Stimulated activated CD4-positive, alpha-beta T cell treated with anti-CD3 and anti-CD28 coated beads, Interleukin-2, amount 100 ng/mL, for 24 hours (primary cell): ENCODE data around the gene EIF4E1B.

Experiments
- DNase-seq, 2 donors: peaks; one replicate each; pipeline ENCODE4 v3.0.0-alpha.2; 2020

The EIF4E1B gene

GRCh38 chr5:176606875-176607274, 23.6 kb upstream of the EIF4E1B start:
- DNase-seq: no peak

- DNase-seq: no peak
Observed at GRCh38 chr5:176608142-176608705, 22.3 kb upstream of the EIF4E1B start.

GRCh38 chr5:176608937-176609723, 21.3 kb upstream of the EIF4E1B start:
- DNase-seq: peak in 1 of 2 donors; percentile 45

GRCh38 chr5:176609724-176610434, 20.6 kb upstream of the EIF4E1B start, which contains the start of gene GPRIN1:
TSS of gene GPRIN1 (minus strand) at chr5:176610156. CDS start at chr5:176599834, 10,322 bp downstream.
- DNase-seq: peak; percentile 69 to 73

GRCh38 chr5:176610435-176610773, 20.1 kb upstream of the EIF4E1B start:
- DNase-seq: no peak

GRCh38 chr5:176611435-176611834, 19.0 kb upstream of the EIF4E1B start:
- peak; percentile 54 to 67 for DNase-seq

GRCh38 chr5:176612008-176612407, 18.5 kb upstream of the EIF4E1B start:
- DNase-seq: no peak

- no peak for DNase-seq
Observed at GRCh38 chr5:176612855-176613254, 17.6 kb upstream of the EIF4E1B start.

GRCh38 chr5:176614805-176615478, 15.5 kb upstream of the EIF4E1B start:
- DNase-seq: no peak

GRCh38 chr5:176616511-176616910, 14.0 kb upstream of the EIF4E1B start:
- no peak for DNase-seq

- DNase-seq: no peak
Observed at GRCh38 chr5:176618783-176619182, 11.7 kb upstream of the EIF4E1B start.

GRCh38 chr5:176619203-176619568, 11.3 kb upstream of the EIF4E1B start:
- peak; percentile 80 to 87 for DNase-seq

GRCh38 chr5:176619569-176620332, 10.7 kb upstream of the EIF4E1B start:
- DNase-seq: no peak

- peak in 1 of 2 donors; percentile 13 for DNase-seq
Observed at GRCh38 chr5:176620333-176620981, 10.0 kb upstream of the EIF4E1B start.

GRCh38 chr5:176621661-176622079, 8.8 kb upstream of the EIF4E1B start:
- no peak for DNase-seq

- DNase-seq: no peak
Observed at GRCh38 chr5:176624142-176624541, 6.3 kb upstream of the EIF4E1B start.

- DNase-seq: no peak
Observed at GRCh38 chr5:176624938-176625337, 5.5 kb upstream of the EIF4E1B start.

GRCh38 chr5:176625512-176625911, 5.0 kb upstream of the EIF4E1B start:
- DNase-seq: no peak

GRCh38 chr5:176625966-176626875, 4.3 kb upstream of the EIF4E1B start:
- DNase-seq: no peak

GRCh38 chr5:176626876-176627236, 3.6 kb upstream of the EIF4E1B start:
- no peak for DNase-seq

GRCh38 chr5:176627582-176627981, 2.9 kb upstream of the EIF4E1B start:
- no peak for DNase-seq
